Measurements from ENCODE around the gene MAP3K14.
"Not testable (repeated sequence)": the region's sequence is repeated elsewhere in the genome, so short reads cannot be mapped to it uniquely, and the experiment has no call there.

MAP3K14 gene

GRCh38 chr17:45316434-45317110, at the start of gene MAP3K14:
MAP3K14 (minus strand) TSS chr17:45317020; CDS start chr17:45290745, 26,275 bp downstream.
- DNase-seq, result peak; percentile 58

- DNase-seq, result no peak
Observed at GRCh38 chr17:45366049-45366448, 49.2 kb upstream of the MAP3K14 start.

- DNase-seq, result peak; percentile 36
Observed at GRCh38 chr17:45364531-45365390, 47.9 kb upstream of the MAP3K14 start.

- no peak for DNase-seq
Observed at GRCh38 chr17:45363498-45363897, 46.7 kb upstream of the MAP3K14 start.

- no peak for DNase-seq
Observed at GRCh38 chr17:45361976-45362375, 45.2 kb upstream of the MAP3K14 start.

- DNase-seq, result no peak
Observed at GRCh38 chr17:45361451-45361850, 44.6 kb upstream of the MAP3K14 start.

GRCh38 chr17:45357364-45357997, 40.7 kb upstream of the MAP3K14 start:
- DNase-seq, result no peak

- no peak for DNase-seq
Observed at GRCh38 chr17:45355087-45355486, 38.3 kb upstream of the MAP3K14 start.

GRCh38 chr17:45353043-45353442, 36.2 kb upstream of the MAP3K14 start:
- no peak for DNase-seq

- DNase-seq, result no peak
Observed at GRCh38 chr17:45351831-45352230, 35.0 kb upstream of the MAP3K14 start.

GRCh38 chr17:45347444-45347843, 30.6 kb upstream of the MAP3K14 start:
- no peak for DNase-seq

GRCh38 chr17:45346216-45347015, 29.6 kb upstream of the MAP3K14 start:
- DNase-seq, result peak; percentile 45

GRCh38 chr17:45345554-45346215, 28.9 kb upstream of the MAP3K14 start:
- peak; percentile 89 for DNase-seq

- no peak for DNase-seq
Observed at GRCh38 chr17:45345246-45345553, 28.4 kb upstream of the MAP3K14 start.

- DNase-seq, result not testable (repeated sequence)
Observed at GRCh38 chr17:45343967-45344664, 27.3 kb upstream of the MAP3K14 start.

GRCh38 chr17:45342871-45343526, 26.2 kb upstream of the MAP3K14 start:
- DNase-seq, result no peak

GRCh38 chr17:45342306-45342705, 25.5 kb upstream of the MAP3K14 start:
- no peak for DNase-seq

GRCh38 chr17:45341533-45342158, 24.8 kb upstream of the MAP3K14 start:
- peak; percentile 93 for DNase-seq

- DNase-seq, result no peak
Observed at GRCh38 chr17:45339646-45340605, 23.1 kb upstream of the MAP3K14 start.

All from fibroblast of upper back skin (primary cell).